Stimulated activated CD8-positive, alpha-beta memory T cell treated with anti-CD3 and anti-CD28 coated beads, Interleukin-12 subunit alpha, Interleukin-12 subunit beta, amount 100 ng/mL, for 4 hours (primary cell): ENCODE results near the gene GPS2.
A peak's percentile ranks its signal among the peaks of the same experiment; 100 is the strongest.

Experiments
- DNase-seq: peaks from one replicate; pipeline ENCODE4 v3.0.0-alpha.2; 2020; ENCODE audit warnings: low read depth

GPS2 gene

GRCh38 chr17:7293159-7293558 lies 22.0 kb downstream of the GPS2 start:
- DNase-seq = no peak

GRCh38 chr17:7292729-7293128 lies 22.4 kb downstream of the GPS2 start:
- DNase-seq = no peak

DNA sequence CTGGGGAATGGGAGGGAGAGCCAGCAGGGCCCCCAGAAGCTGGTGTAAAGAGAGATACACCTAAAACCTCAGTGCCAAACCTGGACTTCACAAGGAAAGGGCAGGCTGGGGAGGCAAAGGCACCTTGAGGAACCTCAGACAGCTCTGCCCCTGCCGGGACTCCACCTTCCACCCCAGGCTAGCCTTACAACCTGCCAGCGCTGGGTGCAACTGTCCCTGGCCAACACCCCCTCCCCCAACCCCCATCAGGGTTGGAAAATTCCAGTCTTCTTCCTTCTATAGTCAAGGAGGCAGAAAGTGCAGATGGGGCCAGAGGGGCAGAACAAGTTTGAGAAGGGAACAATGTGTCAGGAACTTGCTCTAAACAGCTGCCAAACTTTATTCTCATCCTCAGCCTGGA lies 23.0 kb downstream of the GPS2 start:
- DNase-seq = no peak

GRCh38 chr17:7290685-7291084 lies 24.5 kb downstream of the GPS2 start:
- DNase-seq = no peak

GRCh38 chr17:7290166-7290565 lies 25.0 kb downstream of the GPS2 start:
- DNase-seq = no peak

DNA sequence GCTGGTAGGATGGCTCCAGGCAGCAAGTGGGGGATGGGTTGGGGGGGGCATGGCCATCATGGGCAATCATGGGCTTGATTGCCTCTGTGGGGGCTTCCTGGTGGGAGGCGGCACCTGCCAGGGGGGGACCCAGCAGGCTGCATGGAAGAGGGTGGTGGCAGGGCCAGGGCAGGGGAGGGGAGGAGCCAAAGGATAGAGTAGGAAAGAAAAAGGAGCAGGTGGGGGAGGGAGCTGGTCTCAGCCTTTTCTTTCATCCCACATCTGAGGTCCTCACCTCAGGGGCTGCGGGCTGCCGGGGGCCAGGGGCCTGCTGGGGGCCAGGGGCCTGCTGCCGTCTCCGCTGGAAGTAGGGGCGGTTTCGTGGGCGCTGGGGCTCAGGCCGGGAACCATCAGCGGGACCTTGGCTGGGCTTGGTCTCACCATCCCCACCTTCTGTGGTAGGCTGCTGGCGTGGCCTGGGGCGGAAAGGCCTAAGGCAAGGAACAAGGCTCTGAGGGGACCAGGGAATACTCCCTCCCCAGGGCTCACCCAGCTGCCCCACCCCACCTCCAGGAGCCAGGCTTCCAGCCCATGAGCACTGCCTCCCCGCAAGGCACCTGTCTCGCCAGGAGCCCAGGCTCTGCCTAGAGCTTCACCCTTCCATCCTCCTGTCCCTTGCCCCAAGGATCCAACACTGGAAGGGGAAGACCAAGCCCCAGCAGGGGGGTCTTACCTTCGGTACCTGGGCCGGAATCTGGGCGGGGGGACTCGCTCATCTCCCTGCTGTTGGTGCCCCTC lies 25.7 kb downstream of the GPS2 start:
- DNase-seq = no peak

DNA sequence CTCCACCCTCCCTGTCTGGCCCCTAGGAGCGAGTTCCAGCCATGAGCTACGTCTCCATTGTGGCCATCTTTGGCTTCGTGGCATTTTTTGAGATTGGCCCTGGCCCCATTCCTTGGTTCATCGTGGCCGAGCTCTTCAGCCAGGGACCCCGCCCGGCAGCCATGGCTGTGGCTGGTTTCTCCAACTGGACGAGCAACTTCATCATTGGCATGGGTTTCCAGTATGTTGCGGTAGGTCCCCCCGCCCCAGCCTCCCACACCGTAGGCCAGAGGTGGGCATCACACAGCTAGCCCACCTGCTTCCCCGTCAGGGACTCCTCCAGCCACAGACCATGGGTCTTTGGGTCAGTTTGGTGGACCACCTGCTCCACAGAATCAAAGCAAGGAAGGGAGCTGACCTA lies 29.5 kb downstream of the GPS2 start:
- no peak for DNase-seq

DNA sequence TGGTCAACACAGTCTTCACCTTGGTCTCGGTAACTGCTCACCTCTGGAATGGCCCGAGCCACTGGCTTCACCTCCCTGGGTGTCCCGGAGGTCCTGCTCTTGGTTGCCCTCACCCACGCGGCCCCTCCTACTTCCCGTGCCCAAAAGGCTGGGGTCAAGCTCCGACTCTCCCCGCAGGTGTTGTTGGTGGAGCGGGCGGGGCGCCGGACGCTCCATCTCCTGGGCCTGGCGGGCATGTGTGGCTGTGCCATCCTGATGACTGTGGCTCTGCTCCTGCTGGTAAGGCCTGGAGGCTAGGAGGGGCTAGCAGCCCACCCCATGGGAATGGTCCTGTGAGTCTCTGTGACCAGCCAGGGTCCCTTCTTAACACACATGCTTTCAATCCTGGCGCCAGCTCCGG lies 30.2 kb downstream of the GPS2 start:
- no peak for DNase-seq

GRCh38 chr17:7283471-7284216 lies 31.5 kb downstream of the GPS2 start:
- no peak for DNase-seq

GRCh38 chr17:7282752-7283321 lies 32.3 kb downstream of the GPS2 start:
- DNase-seq = no peak

DNA sequence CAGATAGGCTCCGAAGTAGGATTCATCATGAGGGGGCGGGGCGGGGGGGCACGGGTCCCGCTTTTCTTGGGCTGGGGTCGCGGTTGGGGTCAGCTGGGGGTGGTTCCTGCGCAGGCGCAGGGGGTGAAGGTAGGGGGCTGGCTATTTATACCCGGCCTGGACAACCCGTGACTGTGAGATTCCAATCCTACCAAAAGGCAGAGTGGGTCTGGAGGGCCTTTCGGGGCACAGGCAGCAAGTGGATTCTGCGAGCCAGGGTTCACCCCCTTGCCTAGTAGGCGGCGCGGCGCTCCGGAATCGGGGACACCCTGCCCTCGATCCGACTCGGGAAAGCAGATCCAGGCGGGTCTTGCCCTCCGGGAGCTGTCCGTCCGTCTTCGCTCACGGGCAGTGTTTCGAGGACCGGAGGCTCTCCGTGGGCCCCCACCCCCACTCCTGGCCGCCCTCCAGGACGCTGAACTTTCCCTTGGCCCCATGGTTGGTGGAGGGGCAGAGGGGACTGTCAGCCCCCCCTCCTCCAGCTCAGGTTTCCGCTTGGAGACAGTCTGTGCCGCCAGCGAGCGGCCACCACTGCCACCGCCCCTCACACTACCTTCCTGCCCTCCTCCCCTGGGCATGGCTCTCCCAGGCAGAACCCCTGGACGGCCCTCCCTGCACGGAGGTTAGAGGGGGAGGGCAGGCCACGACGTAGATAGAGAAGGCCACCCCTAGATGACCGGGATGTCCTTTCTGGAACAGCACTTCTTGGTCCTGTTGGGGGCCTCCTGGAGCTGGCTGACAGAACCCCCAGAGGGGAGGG lies 33.0 kb downstream of the GPS2 start:
- DNase-seq = no peak

DNA sequence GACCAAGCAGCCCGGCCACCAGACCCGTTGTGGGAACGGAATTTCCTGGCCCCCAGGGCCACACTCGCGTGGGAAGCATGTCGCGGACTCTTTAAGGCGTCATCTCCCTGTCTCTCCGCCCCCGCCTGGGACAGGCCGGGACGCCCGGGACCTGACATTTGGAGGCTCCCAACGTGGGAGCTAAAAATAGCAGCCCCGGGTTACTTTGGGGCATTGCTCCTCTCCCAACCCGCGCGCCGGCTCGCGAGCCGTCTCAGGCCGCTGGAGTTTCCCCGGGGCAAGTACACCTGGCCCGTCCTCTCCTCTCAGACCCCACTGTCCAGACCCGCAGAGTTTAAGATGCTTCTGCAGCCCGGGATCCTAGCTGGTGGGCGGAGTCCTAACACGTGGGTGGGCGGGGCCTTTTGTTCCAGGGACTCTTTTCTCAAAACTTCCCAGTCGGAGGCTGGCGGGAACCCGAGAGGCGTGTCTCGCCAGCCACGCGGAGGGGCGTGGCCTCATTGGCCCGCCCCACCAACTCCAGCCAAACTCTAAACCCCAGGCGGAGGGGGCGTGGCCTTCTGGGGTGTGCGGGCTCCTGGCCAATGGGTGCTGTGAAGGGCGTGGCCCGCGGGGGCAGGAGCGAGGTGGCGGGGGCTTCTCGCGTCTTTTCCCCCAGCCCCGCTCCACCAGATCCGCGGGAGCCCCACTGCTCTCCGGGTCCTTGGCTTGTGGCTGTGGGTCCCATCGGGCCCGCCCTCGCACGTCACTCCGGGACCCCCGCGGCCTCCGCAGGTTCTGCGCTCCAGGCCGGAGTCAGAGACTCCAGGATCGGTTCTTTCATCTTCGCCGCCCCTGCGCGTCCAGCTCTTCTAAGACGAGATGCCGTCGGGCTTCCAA lies 33.8 kb downstream of the GPS2 start, which contains the start of gene SLC2A4:
SLC2A4 (plus strand) TSS at position 645 of the 879 bp plus-strand sequence; CDS start at position 862, 217 bp downstream.
- peak; percentile 73 for DNase-seq

DNA sequence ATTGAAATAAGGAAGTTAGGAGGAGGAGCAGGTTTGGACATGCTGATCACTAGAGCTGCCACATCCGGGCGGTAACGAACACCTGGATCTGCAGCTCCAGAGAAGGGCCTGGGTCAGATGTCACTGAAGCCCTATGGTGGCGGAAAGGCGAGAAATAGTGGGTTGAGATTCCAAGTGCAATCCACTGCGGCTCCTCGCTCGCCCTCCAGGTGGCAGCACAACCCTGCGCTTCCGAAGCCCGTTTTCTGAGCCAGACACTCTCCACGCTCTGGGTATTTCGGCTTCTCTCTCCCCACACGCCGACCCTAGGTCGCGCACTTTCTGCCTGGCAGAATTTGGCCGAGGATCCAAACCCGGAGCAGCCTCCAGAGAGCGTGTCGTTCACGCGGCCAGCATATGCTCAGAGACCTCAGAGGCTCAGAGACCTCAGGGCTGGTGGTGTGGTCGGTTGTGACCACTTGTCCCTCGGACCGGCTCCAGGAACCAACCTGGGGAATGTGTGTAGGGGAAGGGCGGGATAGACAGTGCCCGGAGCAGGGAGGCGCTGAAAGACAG lies 34.6 kb downstream of the GPS2 start:
- peak; percentile 72 for DNase-seq

- no peak for DNase-seq
Measured at GRCh38 chr17:7279448-7279847, 35.7 kb downstream of the GPS2 start.

GRCh38 chr17:7266784-7267183 lies 48.4 kb downstream of the GPS2 start:
- DNase-seq = no peak

GRCh38 chr17:7263801-7264078 lies 51.4 kb downstream of the GPS2 start:
- DNase-seq = no peak

GRCh38 chr17:7262935-7263800 lies 52.0 kb downstream of the GPS2 start:
- DNase-seq = no peak
